ENCODE data around the gene FCN3. TPM values are rescaled to one million over a fixed set of nuclear protein-coding genes. Genes with fewer than 3 reads are reported as not detected.

The FCN3 gene
- total and polyA plus RNA-seq, 9 of the 15 experiments (the other 6 are each of a cell fraction or from before 2014, with no cell fraction given): 0.49 TPM; not detected in 8

- TF ChIP-seq ZBTB40 (IDR thresholded peaks at IDR 0.05) (no peak), ZBTB40 (CRISPR knock-in tag; IDR thresholded peaks at IDR 0.05) (no peak), CREB3 (tag; conservative IDR thresholded peaks at IDR 0.05; ENCODE audit: low read depth) (no peak), ZNF449 (CRISPR knock-in tag; IDR thresholded peaks at IDR 0.05) (no peak)
Measured at GRCh38 chr1:27413004-27413403, 38.4 kb upstream of the FCN3 start (continued).
